Measurements from ENCODE around the gene PROCA1. TPM values are rescaled to one million over a fixed set of nuclear protein-coding genes. Genes with fewer than 3 reads are reported as not detected.

PROCA1 gene
- total and polyA plus RNA-seq, 9 of the 15 experiments (the other 6 are each of a cell fraction or from before 2014, with no cell fraction given) = 0.78 to 16.2 (median 5.6) TPM

GRCh38 chr17:28746611-28747050, 34.9 kb upstream of the PROCA1 start:
- TF ChIP-seq POLR2AphosphoS5 (IDR thresholded peaks at IDR 0.05; ENCODE audit: control insufficient read depth, insufficient read depth, low read depth, low read length) (0 out of 2 replicates have a peak, but pooled peaks have one; percentile 3), KAT8 (IDR thresholded peaks at IDR 0.05; ENCODE audit: low read depth) (no peak)
- Histone ChIP-seq H3K27me3 (ENCODE audit: control insufficient read depth in 2 of 2, insufficient read depth in 2 of 2, low read length in 2 of 2) (no peaks in the 10 kb centered on the region), H3K9me1 (ENCODE audit: control insufficient read depth, insufficient read depth, low read length) (no peaks in the 10 kb centered on the region), H3K4me3 (no peak overlapping the region), H3K36me3 (ENCODE audit: control insufficient read depth, insufficient read depth, low read length) (peaks cover 68% of the 10 kb centered on the region), H3K9me3 (replicated peaks; ENCODE audit: control insufficient read depth, insufficient read depth, low read depth, low read length) (no peaks in the 10 kb centered on the region), H2AFZ (ENCODE audit: low read depth, low read length) (no peak overlapping the region), H3K9ac (ENCODE audit: insufficient read depth in 1 of 2, low read depth in 2 of 2, low read length in 2 of 2) (peak overlapping the region; percentile 93 to 99; a peak in 3 of 4 replicates), H4K20me1 (replicated peaks; ENCODE audit: control insufficient read depth, insufficient read depth, low read length) (peaks cover 27% of the 10 kb centered on the region), H3K4me2 (ENCODE audit: insufficient read depth, low read length) (peak overlapping the region; percentile 94; the same call in 1 of the 2 replicates), H3K27ac (ENCODE audit: extremely low read depth, low read depth, low read length) (peak overlapping the region; percentile 96; the same call in 1 of the 3 replicates), H3K4me1 (replicated peaks in 1 of 2; ENCODE audit: control insufficient read depth in 2 of 2, insufficient read depth in 2 of 2, low read length in 2 of 2) (peaks cover 33 to 71% of the 10 kb centered on the region in 2 experiments), H3K79me2 (ENCODE audit: control insufficient read depth, insufficient read depth, low read length) (peaks cover 65% of the 10 kb centered on the region)
- FAIRE-seq (no peak), ATAC-seq (no peak), DNase-seq (ENCODE audit: extremely low read depth in 1 of 4, low spot score in 3 of 4) (peak in 2 of 4 experiments; percentile 33 to 49)
- in situ Hi-C loops (cut with MboI) = no loop called here
- no TSS peak for BruUV-seq (replicated peaks)
- WGBS (ENCODE audit: insufficient coverage, low coverage, missing lambda C conversion rate) = 70% methylated on average over 5 of the region's 5 CpGs
- POLR2A ChIA-PET = interaction anchor here (0.6 to 17.4 kb wide), 12 partner anchors 10 to 205 kb away, joined by 3 to 367 read pairs (median 4); partner anchors contain the start of genes NEK8, RPL23A and TLCD1
- CTCF ChIA-PET (ENCODE audit: low intra/inter-chr PET ratio) = interaction anchor here (6.8 kb wide), 1 partner anchor 19 kb away, joined by 117 read pairs; the partner anchor contains the start of genes NEK8 and TLCD1
- intact Hi-C loops (cut with micrococcal nuclease) = no loop called here

DNA sequence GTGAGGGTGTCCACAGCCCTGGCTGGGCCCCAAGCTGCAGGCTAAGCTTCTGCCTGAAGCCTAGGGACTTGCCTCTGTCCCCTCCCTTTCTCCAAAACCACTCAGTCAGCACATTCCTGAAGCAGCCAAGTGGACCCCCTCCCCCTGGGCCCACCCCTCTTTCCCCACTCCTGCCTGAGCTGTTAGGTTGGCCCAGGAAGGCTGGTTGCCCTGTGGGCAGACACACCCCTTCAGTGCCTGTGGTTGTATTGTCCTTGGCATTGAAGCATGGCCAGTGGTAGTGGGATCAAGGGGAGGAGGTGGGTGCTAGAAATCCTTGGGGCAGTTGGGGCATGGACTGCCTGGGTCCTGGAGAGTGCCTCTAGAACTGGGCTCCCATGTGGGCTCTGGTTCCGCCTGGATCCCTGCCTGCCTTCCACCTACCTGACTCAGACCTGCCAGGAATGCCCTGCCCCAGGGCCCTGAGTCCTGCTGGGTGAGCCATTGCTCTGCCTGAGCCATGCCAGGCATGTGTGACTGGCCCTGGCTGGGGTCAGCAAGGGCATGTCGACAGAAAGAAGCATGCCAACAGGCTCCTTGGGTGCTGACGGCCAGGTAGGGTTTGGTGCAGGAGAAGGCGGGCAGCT, 34.2 kb upstream of the PROCA1 start:
- Histone ChIP-seq H3K27me3 (ENCODE audit: control insufficient read depth in 2 of 2, insufficient read depth in 2 of 2, low read length in 2 of 2) (no peaks in the 10 kb centered on the region), H3K9me1 (ENCODE audit: control insufficient read depth, insufficient read depth, low read length) (no peaks in the 10 kb centered on the region), H2AFZ (ENCODE audit: low read depth, low read length) (no peak overlapping the region), H3K79me2 (ENCODE audit: control insufficient read depth, insufficient read depth, low read length) (peaks cover 60% of the 10 kb centered on the region), H3K27ac (ENCODE audit: extremely low read depth, low read depth, low read length) (peak overlapping the region; percentile 96), H3K4me3 (peak overlapping the region; percentile 87), H3K9ac (ENCODE audit: insufficient read depth in 1 of 2, low read depth in 2 of 2, low read length in 2 of 2) (peak overlapping the region; percentile 93 to 99; a peak in 3 of 4 replicates), H3K4me2 (ENCODE audit: insufficient read depth, low read length) (peak overlapping the region; percentile 94), H3K36me3 (ENCODE audit: control insufficient read depth, insufficient read depth, low read length) (peaks cover 60% of the 10 kb centered on the region), H3K4me1 (replicated peaks in 1 of 2; ENCODE audit: control insufficient read depth in 2 of 2, insufficient read depth in 2 of 2, low read length in 2 of 2) (peaks cover 39 to 78% of the 10 kb centered on the region in 2 experiments), H3K9me3 (replicated peaks; ENCODE audit: control insufficient read depth, insufficient read depth, low read depth, low read length) (no peaks in the 10 kb centered on the region), H4K20me1 (replicated peaks; ENCODE audit: control insufficient read depth, insufficient read depth, low read length) (peaks cover 27% of the 10 kb centered on the region)
- ChIA-PET CTCF (ENCODE audit: low intra/inter-chr PET ratio) (interaction anchor here (1.9 kb wide), 1 partner anchor 19 kb away, joined by 14 read pairs; the partner anchor contains the start of genes NEK8 and TLCD1), POLR2A (interaction anchor here (0.7 to 17.4 kb wide), 8 partner anchors 10 to 206 kb away, joined by 3 to 367 read pairs (median 4); partner anchors contain the start of genes NEK8, RPL23A and TLCD1)
- intact Hi-C loops (cut with micrococcal nuclease) = no loop called here
- BruUV-seq (replicated peaks) = no TSS peak
- WGBS (ENCODE audit: insufficient coverage, low coverage, missing lambda C conversion rate) = 67% methylated on average over 4 of the region's 4 CpGs
- ATAC-seq (no peak), FAIRE-seq (no peak), DNase-seq (ENCODE audit: extremely low read depth in 1 of 4, low spot score in 3 of 4) (no peak)
- in situ Hi-C loops (cut with MboI) = no loop called here
- TF ChIP-seq KLF10 (CRISPR knock-in tag; IDR thresholded peaks at IDR 0.05) (no peak), ZNF282 (CRISPR knock-in tag; IDR thresholded peaks at IDR 0.05) (no peak), CXXC5 (CRISPR knock-in tag; IDR thresholded peaks at IDR 0.05) (no peak), ZBTB43 (CRISPR knock-in tag; IDR thresholded peaks at IDR 0.05) (no peak), ZNF316 (IDR thresholded peaks at IDR 0.05) (peak; percentile 94), ZNF57 (CRISPR knock-in tag; IDR thresholded peaks at IDR 0.05) (no peak), KDM4B (IDR thresholded peaks at IDR 0.05; ENCODE audit: borderline replicate concordance in 2 of 2, low read depth in 1 of 2) (no peak), MXI1 (IDR thresholded peaks at IDR 0.05; ENCODE audit: low read depth, low read length) (no peak)
- TF ChIP-seq, protein P1, sequence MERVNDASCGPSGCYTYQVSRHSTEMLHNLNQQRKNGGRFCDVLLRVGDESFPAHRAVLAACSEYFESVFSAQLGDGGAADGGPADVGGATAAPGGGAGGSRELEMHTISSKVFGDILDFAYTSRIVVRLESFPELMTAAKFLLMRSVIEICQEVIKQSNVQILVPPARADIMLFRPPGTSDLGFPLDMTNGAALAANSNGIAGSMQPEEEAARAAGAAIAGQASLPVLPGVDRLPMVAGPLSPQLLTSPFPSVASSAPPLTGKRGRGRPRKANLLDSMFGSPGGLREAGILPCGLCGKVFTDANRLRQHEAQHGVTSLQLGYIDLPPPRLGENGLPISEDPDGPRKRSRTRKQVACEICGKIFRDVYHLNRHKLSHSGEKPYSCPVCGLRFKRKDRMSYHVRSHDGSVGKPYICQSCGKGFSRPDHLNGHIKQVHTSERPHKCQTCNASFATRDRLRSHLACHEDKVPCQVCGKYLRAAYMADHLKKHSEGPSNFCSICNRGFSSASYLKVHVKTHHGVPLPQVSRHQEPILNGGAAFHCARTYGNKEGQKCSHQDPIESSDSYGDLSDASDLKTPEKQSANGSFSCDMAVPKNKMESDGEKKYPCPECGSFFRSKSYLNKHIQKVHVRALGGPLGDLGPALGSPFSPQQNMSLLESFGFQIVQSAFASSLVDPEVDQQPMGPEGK (CRISPR knock-in tag; IDR thresholded peaks at IDR 0.05; ENCODE audit: borderline replicate concordance) = no peak
